Measurements from ENCODE around the gene ABTB2. TPM values are rescaled to one million over a fixed set of nuclear protein-coding genes. Genes with fewer than 3 reads are reported as not detected.
"Not testable (repeated sequence)": the region's sequence is repeated elsewhere in the genome, so short reads cannot be mapped to it uniquely, and the experiment has no call there.

Gene ABTB2
- total and polyA plus RNA-seq, 2 donors (not counting 1 experiment from before 2014, with no cell fraction given): 1.0 to 5.8 TPM

DNA sequence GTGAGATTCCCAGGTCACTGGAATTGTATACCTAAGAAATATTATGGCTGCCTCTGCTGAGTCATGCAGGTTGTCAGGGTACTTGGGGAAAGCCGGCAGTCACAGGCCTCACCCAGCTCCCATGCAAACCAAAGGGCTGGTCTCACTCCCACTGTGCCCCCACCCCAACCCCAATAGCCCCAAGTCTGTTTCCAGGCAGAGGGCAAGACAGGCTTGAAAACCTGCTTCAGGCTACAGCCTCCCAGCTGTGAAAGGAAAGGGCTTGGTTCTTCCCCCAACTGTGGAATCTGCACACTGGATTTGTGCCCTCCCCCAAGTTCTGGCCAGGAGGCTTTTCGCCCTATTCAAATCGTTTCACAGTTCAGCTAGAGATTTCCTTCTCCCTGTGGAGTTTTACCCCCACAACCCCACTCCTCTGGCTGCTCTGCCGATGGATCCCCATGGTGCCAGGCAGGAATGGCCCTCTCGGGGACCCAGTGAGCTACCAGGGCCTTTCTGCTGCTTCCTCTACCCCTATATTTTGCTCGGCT, 37.0 kb upstream of the ABTB2 start:
- DNase-seq (ENCODE audit: low read depth in 2 of 2): no peak
- H3K27me3 ChIP-seq (ENCODE audit: control insufficient read depth, insufficient read depth, low read length): peaks cover 3% of the 10 kb centered on the region

DNA sequence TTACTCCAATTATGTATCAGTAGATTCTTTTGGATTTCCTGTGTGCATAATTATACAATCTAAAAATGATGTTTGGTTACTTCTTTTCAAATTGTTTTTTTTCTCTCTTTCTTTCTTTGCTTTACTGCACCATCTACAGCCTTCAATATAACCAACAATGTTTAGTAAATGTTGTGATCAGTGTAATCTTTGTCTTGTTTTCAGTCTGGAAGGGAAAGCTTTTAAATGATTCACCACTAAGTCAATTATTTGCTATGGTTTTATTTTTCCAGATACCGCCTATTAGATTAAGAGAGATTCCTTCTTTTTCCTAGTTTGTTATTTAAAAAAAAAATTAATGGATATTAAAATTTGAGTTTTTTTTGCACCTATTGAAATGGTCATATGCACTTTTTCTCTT, 29.8 kb upstream of the ABTB2 start:
- no peak for DNase-seq (ENCODE audit: low read depth in 2 of 2)
- H4K20me1 ChIP-seq (ENCODE audit: control insufficient read depth, extremely low read depth, insufficient read depth, low read length): no peaks in the 10 kb centered on the region
- no peaks in the 10 kb centered on the region for H3K79me2 ChIP-seq (ENCODE audit: control insufficient read depth, insufficient read depth, low read length)
- no peak overlapping the region for H3K27ac ChIP-seq (ENCODE audit: insufficient read depth, low read length)
- H3K4me3 ChIP-seq (replicated peaks in 1 of 4; ENCODE audit: control extremely low read depth in 1 of 4, insufficient read depth in 1 of 4, low read depth in 3 of 4, low read length in 4 of 4): no peak overlapping the region
- TF ChIP-seq, protein P1, sequence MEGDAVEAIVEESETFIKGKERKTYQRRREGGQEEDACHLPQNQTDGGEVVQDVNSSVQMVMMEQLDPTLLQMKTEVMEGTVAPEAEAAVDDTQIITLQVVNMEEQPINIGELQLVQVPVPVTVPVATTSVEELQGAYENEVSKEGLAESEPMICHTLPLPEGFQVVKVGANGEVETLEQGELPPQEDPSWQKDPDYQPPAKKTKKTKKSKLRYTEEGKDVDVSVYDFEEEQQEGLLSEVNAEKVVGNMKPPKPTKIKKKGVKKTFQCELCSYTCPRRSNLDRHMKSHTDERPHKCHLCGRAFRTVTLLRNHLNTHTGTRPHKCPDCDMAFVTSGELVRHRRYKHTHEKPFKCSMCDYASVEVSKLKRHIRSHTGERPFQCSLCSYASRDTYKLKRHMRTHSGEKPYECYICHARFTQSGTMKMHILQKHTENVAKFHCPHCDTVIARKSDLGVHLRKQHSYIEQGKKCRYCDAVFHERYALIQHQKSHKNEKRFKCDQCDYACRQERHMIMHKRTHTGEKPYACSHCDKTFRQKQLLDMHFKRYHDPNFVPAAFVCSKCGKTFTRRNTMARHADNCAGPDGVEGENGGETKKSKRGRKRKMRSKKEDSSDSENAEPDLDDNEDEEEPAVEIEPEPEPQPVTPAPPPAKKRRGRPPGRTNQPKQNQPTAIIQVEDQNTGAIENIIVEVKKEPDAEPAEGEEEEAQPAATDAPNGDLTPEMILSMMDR (conservative IDR thresholded peaks at IDR 0.05 in 1 of 2, IDR thresholded peaks at IDR 0.05 in 1 of 2; ENCODE audit: low read depth in 1 of 2, low read length in 2 of 2): no peak
- TF ChIP-seq EZH2 (IDR thresholded peaks at IDR 0.05; ENCODE audit: low read length, missing control alignments): no peak
- H3K4me2 ChIP-seq (ENCODE audit: extremely low read depth, insufficient read depth, low read length): no peak overlapping the region
- H3K27me3 ChIP-seq (ENCODE audit: control insufficient read depth, insufficient read depth, low read length): peaks cover 3% of the 10 kb centered on the region
- no peak overlapping the region for H3K9ac ChIP-seq (ENCODE audit: insufficient read depth, low read length)
- no peak overlapping the region for H2AFZ ChIP-seq (ENCODE audit: low read length)
- H3K36me3 ChIP-seq (ENCODE audit: control insufficient read depth, insufficient read depth, low read length): no peaks in the 10 kb centered on the region
- H3K9me3 ChIP-seq (ENCODE audit: control insufficient read depth, insufficient read depth, low read depth, low read length): no peaks in the 10 kb centered on the region
- no peaks in the 10 kb centered on the region for H3K4me1 ChIP-seq (ENCODE audit: control insufficient read depth, extremely low read depth, insufficient read depth, low read length)

More for the DNA sequence above, 37.0 kb upstream of the ABTB2 start:
- Histone ChIP-seq H3K4me3 (replicated peaks in 1 of 4; ENCODE audit: control extremely low read depth in 1 of 4, insufficient read depth in 1 of 4, low read depth in 3 of 4, low read length in 4 of 4) (no peak overlapping the region), H3K27ac (ENCODE audit: insufficient read depth, low read length) (no peak overlapping the region), H3K79me2 (ENCODE audit: control insufficient read depth, insufficient read depth, low read length) (no peaks in the 10 kb centered on the region), H3K4me1 (ENCODE audit: control insufficient read depth, extremely low read depth, insufficient read depth, low read length) (peaks cover 2% of the 10 kb centered on the region), H3K9me3 (ENCODE audit: control insufficient read depth, insufficient read depth, low read depth, low read length) (no peaks in the 10 kb centered on the region), H3K36me3 (ENCODE audit: control insufficient read depth, insufficient read depth, low read length) (no peaks in the 10 kb centered on the region), H4K20me1 (ENCODE audit: control insufficient read depth, extremely low read depth, insufficient read depth, low read length) (no peaks in the 10 kb centered on the region), H3K9ac (ENCODE audit: insufficient read depth, low read length) (no peak overlapping the region), H3K4me2 (ENCODE audit: extremely low read depth, insufficient read depth, low read length) (no peak overlapping the region), H2AFZ (ENCODE audit: low read length) (no peak overlapping the region)
- TF ChIP-seq, protein P1 (conservative IDR thresholded peaks at IDR 0.05 in 1 of 2, IDR thresholded peaks at IDR 0.05 in 1 of 2; ENCODE audit: low read depth in 1 of 2, low read length in 2 of 2): no peak
- TF ChIP-seq EZH2 (IDR thresholded peaks at IDR 0.05; ENCODE audit: low read length, missing control alignments): no peak

DNA sequence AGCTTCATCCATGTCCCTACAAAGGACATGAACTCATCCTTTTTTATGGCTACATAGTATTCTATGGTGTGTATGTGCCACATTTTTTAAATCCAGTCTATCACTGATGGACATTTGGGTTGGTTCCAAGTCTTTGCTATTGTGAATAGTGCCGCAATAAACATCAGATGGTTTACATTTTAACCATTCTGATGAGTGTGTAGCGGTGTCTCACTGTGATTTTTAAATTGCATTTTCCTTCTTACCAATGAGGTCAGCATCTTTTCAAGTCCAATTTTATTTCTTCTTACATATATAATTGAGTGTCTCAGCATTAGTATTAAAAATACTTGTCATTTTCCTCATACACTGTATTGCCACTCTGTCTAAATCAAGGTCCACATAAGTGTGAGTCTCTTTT, 28.5 kb upstream of the ABTB2 start:
- not testable (repeated sequence) for H3K4me3 ChIP-seq (replicated peaks in 1 of 4; ENCODE audit: control extremely low read depth in 1 of 4, insufficient read depth in 1 of 4, low read depth in 3 of 4, low read length in 4 of 4); H3K27me3 ChIP-seq (ENCODE audit: control insufficient read depth, insufficient read depth, low read length); H3K36me3 ChIP-seq (ENCODE audit: control insufficient read depth, insufficient read depth, low read length); H3K4me2 ChIP-seq (ENCODE audit: extremely low read depth, insufficient read depth, low read length); H3K9ac ChIP-seq (ENCODE audit: insufficient read depth, low read length); H2AFZ ChIP-seq (ENCODE audit: low read length); H3K79me2 ChIP-seq (ENCODE audit: control insufficient read depth, insufficient read depth, low read length); H3K4me1 ChIP-seq (ENCODE audit: control insufficient read depth, extremely low read depth, insufficient read depth, low read length); H3K27ac ChIP-seq (ENCODE audit: insufficient read depth, low read length); DNase-seq (ENCODE audit: low read depth in 2 of 2); H4K20me1 ChIP-seq (ENCODE audit: control insufficient read depth, extremely low read depth, insufficient read depth, low read length); H3K9me3 ChIP-seq (ENCODE audit: control insufficient read depth, insufficient read depth, low read depth, low read length)
